GM13976 (cell line): ENCODE results near the gene SCN4B.

Source experiments
- DNase-seq: peaks from one replicate; pipeline ENCODE4 v3.0.0; 2012; ENCODE audit warnings: low spot score
- in situ Hi-C: fragments of 300-500 bp; cut with MboI; formaldehyde crosslinking; loops from one replicate; pipeline ENCODE4 v1.12.0; 2022; ENCODE audit warnings: low sequenced_read_pairs, mixed read lengths, inconsistent platforms; ENCODE audit not compliant: unreplicated experiment
- TF ChIP-seq, protein P1 (sequence below): IDR thresholded peaks from 2 replicates; pipeline ENCODE4 v1.5.1; 2012; ENCODE audit warnings: borderline replicate concordance, mild to moderate bottlenecking; ENCODE audit not compliant: insufficient read depth; ENCODE audit errors: extremely low read depth, missing control alignments, control extremely low read depth

Gene SCN4B

GRCh38 chr11:118124929-118125535 is 27.6 kb downstream of the SCN4B start:
- in situ Hi-C loops = no loop called here
- DNase-seq = no peak
- TF ChIP-seq, protein P1, sequence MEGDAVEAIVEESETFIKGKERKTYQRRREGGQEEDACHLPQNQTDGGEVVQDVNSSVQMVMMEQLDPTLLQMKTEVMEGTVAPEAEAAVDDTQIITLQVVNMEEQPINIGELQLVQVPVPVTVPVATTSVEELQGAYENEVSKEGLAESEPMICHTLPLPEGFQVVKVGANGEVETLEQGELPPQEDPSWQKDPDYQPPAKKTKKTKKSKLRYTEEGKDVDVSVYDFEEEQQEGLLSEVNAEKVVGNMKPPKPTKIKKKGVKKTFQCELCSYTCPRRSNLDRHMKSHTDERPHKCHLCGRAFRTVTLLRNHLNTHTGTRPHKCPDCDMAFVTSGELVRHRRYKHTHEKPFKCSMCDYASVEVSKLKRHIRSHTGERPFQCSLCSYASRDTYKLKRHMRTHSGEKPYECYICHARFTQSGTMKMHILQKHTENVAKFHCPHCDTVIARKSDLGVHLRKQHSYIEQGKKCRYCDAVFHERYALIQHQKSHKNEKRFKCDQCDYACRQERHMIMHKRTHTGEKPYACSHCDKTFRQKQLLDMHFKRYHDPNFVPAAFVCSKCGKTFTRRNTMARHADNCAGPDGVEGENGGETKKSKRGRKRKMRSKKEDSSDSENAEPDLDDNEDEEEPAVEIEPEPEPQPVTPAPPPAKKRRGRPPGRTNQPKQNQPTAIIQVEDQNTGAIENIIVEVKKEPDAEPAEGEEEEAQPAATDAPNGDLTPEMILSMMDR = no peak

DNA sequence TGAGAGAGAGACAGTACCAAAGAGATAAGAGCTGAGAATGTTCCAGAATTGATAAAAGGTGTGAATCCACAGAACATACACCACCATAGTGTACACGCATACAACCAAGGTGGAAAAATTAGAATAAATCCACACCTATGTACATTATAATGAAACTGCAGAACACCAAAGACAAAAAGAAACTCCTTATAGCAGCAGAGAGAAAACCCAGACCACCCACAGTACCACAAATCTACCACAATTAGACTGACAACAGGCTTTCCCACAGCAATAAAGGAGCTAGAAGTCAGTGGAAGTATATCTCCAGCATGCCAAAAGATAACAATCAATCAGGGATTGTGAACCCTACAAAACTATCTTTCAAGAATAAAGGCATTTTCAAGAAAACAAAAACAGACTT is 31.8 kb downstream of the SCN4B start:
- TF ChIP-seq, protein P1 = no peak
- DNase-seq = no peak
- in situ Hi-C loops = no loop called here

DNA sequence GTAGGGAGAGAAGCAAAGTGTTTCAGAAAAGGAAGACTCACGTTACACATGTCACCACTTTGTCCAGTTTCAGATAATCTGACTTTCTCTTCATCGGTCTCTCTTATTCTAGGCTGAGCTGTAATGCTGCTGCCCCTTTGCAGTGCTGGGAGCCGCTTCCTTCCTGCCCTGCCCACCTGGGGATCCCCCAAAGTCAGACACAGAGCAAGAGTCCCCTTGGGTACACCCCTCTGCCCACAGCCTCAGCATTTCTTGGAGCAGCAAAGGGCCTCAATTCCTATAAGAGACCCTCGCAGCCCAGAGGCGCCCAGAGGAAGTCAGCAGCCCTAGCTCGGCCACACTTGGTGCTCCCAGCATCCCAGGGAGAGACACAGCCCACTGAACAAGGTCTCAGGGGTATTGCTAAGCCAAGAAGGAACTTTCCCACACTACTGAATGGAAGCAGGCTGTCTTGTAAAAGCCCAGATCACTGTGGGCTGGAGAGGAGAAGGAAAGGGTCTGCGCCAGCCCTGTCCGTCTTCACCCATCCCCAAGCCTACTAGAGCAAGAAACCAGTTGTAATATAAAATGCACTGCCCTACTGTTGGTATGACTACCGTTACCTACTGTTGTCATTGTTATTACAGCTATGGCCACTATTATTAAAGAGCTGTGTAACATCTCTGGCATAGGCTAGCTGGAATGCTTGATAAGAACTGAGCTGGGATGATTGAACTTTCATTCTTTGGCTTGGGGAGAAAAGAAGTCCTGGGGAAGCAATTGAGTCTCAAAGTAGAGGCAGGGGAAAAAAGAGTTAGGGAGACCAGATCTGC is 34.6 kb downstream of the SCN4B start:
- in situ Hi-C loops = no loop called here
- TF ChIP-seq, protein P1 = no peak
- DNase-seq = no peak

GRCh38 chr11:118115048-118115447 is 37.6 kb downstream of the SCN4B start:
- TF ChIP-seq, protein P1 = no peak
- DNase-seq = no peak
- in situ Hi-C loops = no loop called here

DNA sequence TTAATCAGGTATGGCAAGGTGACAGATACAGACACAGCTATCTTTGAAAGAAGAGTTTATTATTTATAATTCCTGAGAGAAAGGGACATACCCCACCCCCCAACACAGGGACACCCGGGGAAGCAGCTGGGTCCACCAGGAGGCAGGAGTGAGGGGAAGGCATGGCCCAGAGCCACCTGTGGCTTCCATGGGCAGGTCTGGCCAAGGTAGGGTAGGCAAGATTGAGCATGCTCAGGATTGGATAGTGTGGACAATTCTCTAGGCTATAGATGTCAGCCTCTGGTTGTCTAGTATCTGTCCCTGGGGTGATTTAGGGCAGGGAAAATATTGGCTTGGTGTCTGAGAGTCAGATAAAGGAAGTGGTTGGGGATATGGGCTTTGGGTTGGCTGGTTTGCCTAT is 38.4 kb downstream of the SCN4B start:
- in situ Hi-C loops = no loop called here
- no peak for DNase-seq
- TF ChIP-seq, protein P1 = no peak

DNA sequence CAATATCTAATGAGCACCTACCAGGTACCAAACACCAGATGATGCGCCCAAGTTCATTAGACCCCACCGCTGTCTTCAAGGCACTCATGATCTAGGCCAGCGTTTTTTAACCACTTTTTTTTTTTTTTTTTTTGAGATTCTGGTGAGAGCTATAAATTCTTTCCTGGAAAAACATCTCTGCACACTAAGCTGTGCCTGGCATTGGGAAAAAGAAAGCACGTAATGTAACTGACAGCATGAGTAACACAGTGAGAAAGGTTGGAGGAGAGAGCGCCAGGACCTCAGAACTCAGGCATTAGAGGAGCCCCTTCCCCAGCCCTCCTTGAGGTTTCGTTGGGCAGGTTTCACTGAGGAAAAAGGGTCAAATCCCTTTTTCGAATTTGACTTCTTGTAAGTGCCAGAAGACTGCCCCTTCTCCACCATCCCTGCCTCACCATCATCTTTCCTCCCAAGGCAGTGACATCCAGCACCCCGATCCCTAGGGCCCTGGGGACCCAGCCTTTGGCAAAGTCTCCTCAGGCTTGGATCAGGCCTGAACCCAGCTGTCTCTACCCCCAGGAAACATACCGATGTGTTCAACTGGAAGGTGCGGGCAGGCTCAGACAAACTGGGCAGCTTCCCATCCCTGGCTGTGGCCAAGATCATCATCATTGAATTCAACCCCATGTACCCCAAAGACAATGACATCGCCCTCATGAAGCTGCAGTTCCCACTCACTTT is 39.8 kb downstream of the SCN4B start:
- TF ChIP-seq, protein P1 = no peak
- in situ Hi-C loops = no loop called here
- no peak for DNase-seq
